AG08395 (cell line): ENCODE measurements around the gene AKAP13.

Experiments
- DNase-seq: peaks from one replicate; pipeline ENCODE4 v3.0.0; 2012; ENCODE audit warnings: mixed read lengths, low spot score

The AKAP13 gene

DNA sequence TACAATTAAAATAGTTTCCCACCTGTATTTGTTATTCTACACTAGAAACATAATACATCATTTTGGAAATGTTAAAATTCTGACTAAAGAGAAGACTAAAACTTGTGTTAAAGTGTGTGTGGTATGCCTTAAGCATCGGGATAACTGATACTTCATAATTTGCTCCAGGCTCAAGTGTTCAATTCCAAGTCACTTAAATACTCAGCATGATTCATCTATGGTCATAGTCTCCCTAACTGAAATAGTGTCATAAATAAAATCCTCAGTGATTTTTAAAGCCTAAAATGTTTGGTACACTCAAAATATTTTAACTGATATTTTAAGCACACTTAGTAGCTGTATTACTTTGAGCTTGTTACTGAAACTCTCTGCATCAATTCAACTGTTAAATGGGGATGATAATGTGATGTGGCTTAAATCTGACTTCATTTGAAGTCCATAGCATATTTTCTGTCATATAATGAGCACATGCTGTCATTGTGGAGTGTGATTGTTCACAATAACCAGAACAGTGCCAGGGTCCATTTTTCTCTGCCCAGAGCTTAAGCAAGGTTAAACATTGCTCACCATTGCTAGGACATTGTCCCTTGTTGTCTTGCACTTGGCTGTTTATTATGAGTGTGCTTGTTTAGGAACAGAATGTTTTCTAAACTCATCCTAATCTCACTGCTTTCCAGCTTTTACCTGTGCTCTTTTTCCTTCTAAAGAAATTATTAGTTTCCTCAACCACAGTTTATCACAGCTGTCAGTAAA is 292.1 kb downstream of the AKAP13 start:
- DNase-seq: peak; percentile 35

DNA sequence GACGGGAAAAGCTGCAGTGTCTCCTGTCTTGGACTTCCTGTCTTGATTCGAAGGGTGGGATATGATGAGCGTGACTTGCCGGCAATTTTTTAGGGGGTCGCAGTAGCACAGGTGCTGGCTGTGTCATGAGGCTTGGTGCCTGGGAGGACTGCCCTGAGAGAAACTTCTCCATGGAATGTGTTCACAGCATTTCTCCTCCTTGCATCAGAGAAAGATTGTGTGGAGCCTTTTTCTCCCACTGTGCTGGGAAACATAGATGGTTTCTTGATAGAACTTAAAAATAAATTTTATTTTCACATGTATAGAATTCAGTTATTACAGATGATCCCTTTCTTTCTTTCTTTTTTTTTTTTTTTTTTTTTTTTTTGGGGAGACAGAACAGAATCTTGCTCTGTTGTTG is 292.9 kb downstream of the AKAP13 start:
- peak; percentile 9 for DNase-seq

DNA sequence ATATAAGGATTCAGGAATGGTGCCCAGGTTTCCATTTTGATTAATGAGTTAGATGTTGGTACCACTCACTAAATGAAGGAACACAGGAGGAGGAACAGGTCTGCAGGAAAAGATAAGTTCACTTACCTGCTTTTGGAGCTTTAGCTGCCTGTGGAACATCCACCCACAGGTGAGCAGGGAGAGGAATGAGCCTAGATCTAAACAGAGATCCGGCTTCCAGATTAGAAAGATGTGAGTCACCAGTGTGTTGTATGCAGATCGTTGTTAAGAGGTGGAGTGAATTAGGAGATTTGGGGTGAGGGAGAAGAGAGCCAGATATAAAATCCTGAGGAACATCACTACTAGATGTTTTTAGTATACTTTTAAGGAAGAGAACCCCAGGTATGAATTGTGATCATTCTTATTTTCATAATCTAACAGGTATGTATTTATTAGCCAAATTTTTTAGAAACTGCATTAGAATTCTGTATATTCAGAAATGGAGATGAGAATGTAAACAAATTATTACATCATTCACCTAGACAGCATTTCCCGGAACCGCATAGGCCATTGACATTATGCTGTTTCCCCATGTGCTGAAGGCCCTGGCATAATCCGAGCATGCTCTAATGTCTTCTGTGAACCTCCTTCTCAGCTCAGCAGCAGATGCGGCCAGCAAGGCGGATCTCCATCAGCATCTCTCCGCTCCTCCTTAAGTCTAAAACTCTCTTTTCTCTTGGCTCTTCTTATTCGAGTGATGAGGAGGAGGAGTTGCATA is 296.1 kb downstream of the AKAP13 start:
- no peak for DNase-seq

DNA sequence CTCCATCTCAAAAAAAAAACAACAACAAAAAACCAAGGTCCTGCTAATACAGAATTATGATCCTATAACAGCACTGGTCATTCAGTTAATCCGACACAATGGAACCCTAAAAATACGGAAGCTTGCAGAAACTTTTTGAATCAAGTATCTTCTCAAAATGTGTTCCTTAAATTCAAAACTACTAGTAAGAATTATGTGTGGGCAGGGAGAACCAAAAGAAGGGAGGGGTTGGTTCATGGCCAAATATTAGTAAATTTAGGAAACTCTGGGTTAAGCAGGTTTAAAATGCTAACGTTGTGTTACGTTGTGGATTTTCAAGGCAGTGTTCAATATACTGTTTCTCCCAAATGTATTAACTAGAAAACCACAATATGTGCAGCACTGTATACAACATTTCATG is 298.8 kb downstream of the AKAP13 start:
- DNase-seq: no peak

DNA sequence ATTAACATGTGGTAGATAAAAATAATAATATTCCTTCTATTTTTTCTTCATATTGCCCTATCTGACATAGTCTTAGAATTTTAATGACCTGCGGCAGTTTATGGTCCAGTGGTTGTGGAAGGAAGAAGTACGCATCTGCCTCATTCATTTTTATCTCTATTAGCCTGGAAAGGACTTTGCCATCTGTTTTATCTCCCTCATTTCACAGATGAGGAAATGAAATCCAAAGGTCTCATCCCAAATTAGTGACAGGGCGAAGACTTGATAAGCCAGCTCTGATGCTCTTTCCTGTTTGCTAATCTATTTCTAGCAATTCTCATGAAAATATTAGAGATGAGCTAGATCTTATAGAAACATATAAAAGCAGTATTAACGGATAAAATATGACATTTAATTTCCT is 301.0 kb downstream of the AKAP13 start:
- no peak for DNase-seq

DNA sequence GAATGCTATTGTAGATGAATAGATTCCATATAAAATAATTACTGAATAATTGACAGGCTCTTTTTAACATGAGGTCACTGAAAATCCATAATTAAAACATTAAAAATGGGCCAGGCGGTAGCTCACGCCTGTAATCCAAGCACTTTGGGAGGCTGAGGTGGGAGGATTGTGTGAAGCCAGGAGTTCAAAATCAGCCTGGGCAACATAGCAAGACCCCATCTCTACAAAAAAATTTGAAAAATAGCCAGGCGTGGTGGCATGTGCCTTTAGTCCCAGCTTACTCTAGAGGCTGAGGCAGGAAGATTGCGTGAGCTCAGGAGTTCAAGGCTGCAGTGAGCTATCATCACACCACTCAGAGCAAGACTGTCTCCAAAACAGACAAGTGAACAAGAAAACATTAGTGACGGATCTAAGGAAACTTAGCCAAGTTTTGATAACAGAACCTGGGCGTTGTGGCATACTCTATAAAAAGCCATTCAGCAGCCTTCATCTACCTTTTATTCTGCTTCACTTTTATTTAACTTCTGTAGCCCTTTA is 303.8 kb downstream of the AKAP13 start:
- no peak for DNase-seq

DNA sequence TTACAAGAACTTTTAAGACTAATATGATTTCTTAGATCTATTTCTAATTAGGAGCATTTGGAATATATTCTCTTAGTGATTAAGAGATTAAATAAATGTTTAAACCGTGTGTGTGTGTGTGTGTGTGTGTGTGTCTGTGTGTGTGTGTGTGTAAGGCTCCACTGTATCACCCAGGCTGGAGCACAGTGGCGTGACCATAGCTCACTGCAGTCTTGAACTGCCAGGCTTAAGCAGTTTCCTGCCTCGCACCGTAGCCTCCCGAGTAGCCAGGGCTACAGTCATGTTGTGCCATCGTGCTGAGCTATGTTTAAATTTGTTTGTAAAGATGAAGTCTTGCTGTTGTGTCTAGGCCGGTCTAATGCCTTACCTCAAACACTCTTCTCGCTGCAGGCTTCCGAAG is 305.0 kb downstream of the AKAP13 start:
- no peak for DNase-seq

DNA sequence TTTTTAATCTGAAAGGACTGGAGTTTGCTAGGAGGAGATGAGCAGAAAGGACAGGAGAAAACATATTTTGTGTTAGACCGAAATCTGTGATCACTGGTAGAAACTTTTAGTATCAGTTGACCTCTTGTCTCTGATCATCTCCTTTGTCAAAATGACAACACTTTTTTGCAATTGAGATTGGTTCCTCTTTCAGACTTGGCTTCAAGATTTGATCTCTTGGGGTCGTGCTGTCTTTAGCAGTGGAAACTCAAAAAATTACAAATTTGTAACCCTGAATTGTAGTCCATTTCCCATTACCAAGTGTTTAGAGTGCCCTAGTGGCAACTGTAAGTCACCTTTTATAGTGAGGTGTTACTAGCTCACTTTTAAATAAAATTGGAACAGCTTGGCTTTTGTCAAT is 306.9 kb downstream of the AKAP13 start:
- DNase-seq: no peak

DNA sequence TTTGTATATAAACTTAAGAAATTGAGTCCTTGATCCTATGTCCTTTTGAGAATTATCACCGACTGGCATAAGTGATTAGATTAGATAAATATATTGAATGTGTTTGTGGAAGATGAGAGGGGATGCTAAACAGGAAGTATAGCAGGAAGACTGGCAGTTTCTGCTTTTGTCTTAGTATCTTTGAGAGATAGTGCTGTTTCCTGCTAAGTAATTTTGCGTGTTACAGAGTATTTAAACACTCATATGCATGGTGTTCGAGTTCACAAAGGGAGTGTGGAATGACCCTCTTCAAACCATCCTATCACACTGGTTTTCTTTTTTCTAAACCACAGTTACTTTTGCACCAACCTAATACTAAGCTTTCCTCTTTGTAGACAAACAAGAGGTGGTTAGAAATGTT is 308.3 kb downstream of the AKAP13 start:
- no peak for DNase-seq

DNA sequence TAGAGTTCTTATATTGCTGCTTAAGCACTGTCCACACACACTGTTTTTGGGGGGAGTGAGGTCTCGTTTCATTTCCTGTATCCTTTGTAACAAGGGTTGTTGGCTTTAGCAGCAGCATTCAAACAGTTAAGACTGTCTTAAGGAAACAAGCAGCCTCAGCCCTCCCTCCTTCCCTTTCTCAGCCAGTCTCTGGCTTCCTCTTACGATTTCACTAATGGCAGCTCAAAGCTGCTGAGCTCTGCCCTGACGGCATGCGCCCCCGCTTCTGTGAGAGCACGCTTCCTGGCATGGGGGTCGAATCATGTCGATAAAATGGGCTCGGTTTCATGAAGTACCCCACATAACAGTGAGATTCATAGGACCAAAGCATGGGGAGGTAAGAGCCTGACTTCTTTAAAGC is 309.3 kb downstream of the AKAP13 start:
- peak; percentile 50 for DNase-seq

DNA sequence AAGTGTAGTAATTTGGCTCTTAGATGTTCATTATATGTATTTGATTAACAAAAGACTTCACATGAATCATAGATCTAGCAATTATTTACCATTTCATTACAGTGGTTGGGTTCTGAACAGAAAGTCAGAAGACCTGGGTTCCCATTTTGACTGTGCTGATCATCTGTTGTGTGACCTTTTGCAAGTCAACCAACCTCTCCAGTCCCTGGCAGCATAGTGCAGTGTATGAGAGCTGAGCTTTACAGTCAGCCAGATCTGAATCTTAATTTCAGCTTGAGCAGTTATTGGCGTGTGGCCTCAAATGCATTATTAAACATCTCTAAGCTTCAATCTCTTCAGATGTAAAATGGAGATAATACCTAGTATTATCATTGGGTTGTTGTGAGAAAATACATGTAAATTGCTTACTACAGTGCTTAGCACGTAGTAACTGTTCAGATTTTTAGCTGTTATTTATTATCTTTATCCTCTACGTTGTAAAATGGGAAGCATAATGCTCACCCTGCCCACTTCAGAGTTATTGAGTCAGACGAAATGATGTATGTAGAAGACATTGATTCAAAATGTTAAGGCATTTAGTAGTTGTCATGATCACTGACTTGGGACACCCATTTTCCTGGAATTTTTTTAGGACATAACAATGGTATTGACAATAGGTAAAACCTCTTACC is 310.3 kb downstream of the AKAP13 start:
- DNase-seq: no peak

DNA sequence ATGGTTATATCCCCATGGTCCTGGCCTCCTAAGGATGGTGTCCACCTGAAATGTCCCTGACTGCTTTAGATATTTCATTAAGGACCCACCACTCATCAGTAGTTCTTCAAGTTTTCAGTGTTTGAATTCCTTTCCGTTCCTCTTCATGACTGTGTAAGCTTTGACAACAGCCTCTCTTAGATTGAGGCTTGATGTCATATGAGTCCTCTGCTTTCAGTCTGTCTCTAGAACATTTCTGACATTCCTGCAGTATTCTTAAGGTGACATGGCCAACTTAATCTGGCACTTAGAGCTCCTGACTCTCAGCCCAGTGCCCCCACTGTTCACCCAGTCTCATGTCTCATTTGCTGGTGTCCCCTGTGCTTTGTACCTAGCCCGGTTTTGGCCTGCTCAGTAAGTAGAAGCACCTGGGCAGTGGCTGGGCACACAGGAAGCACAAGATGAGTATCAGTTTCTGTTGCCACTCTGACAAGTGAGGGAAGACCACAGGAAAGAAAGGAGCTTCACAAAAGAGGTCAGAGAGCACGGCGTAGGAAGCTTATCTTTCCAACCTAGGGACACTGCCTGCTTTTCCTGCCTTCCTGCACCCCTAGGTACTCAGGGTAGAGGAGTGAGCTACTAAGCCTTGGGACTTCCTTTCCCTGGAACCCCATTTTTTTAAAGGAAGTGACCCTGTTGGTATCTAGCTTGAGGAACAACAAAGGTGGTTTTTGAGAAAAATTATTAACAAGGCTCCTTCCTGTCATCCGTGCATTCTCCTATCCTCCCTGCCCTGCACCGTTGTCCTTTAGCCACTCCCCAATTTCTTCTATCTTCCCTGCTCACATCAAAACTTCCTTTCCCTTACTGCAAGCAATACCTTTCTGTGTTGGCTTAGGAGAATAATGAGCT is 311.2 kb downstream of the AKAP13 start:
- DNase-seq: no peak

DNA sequence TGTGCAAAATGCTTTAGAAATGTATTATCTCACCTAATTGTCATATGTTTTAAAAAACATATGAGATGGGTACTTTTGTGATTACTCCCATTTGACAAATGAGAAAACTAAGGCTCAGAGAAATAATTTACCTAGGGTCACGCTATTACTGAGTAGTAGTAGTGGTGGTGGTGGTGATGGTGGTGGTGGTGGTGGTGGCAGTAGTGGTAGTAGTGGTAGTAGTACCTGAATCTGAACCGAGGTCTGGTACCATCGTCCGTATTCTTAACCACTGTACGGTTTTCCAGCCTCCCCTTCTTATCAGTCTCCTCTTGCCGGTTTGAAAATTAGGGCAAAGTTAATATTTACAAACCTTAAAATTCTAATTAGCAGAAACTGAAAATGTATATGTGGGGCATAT is 311.9 kb downstream of the AKAP13 start:
- no peak for DNase-seq

DNA sequence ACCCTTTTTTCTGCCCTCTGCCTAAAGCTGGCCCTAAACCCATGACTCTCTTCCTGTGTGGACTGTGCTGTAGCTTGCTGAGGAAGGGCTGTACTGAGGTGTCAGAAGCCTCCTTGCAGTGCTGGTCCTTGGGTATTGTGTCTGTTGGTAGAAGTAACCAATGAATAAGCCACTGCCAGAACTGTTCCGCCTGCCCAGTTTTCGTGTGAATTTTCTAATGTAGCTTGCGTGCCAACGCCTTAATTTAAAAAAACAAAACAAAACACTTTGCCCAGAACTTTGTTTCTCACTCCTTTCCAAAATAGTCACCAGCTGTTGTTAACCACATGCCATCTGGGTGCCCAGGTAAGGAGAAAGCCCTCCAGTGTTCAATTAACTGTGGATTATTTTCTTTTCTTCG is 312.5 kb downstream of the AKAP13 start:
- DNase-seq: no peak

DNA sequence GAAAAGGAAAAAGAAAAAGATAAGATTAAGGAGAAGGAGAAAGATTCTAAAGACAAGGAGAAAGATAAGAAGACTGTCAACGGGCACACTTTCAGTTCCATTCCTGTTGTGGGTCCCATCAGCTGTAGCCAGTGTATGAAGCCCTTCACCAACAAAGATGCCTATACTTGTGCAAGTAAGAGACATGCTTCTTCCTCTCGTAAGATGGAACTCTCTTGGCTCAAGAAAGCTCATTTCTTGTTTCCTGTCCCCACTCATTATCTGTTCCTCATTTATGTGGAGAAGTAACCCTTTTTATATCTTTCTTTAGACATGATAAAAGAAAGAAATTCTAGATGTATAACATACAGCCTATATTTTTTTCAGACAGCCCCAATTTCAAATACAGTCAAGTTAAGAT is 312.9 kb downstream of the AKAP13 start:
- no peak for DNase-seq

DNA sequence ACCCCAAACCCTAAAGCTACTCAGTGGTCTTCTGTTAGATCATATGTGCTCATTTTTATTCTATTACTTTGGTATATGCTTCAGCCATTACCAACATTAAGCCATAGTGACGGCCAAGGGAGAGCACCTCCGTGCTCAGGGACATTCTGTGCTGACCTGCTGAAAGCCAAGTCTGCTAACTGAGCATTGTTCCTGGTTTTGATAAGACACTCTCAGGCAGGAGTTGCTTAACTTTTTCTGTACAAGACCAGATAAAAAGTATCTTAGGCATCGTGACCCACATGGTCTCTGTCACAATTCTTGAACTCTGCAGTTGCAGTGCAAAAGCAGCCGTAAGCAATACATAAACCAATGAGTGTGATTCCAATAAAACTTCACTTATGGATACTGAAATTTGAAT is 313.7 kb downstream of the AKAP13 start:
- no peak for DNase-seq

DNA sequence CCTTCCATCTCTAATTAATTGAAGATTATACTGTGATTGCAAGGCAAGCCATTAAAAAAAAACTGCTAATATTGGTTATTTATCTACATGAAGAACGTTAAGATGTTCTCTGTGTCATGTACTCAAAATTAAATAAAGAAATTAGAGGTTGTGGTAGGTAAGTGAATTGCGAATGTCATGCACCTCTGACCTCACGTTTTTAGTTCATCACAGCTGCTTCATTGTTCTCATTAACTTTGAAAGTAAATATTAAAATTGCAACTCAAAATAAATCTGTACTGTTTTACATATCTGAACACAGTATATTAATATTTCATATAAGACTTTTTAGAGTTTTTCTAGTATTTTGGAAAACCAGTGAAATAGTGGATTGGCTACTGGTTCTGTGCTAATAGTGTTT is 320.4 kb downstream of the AKAP13 start:
- DNase-seq: no peak

DNA sequence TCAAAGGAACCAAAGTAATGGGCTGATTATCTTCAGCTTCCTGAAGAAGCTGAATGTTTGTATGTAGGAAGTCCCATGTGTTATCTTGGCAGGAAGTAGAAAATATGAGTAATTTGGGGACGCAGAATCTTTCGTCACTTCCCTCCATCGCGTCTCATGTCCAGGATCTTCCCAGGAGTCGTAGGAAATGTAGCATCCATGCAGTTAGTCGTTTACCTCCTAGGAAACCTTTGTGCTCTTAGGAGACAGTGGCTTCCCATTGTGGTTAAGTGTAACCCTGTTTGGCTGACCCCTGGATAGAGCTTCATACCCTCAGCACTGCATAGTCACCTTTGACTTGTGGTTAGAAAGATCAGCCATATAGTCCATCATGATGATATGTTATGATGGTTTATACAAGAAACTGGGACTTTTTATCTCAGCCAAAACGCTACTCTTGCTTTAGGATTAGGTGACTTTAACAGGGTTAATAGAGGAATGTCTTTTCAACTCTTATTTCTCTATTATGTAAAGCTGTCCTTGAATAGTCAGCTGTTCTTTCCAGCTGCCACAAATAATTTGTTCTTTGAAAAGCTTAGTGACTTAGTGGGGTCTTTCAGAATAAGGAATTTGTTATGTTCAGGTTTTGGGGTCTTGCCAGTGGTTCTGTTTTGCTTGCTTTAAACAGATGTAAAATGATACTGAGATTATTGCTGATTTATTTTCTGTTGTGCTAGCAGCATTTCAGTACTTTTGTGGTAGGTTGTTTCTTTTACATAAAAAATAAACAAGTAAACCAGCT is 322.1 kb downstream of the AKAP13 start:
- DNase-seq: peak; percentile 9

DNA sequence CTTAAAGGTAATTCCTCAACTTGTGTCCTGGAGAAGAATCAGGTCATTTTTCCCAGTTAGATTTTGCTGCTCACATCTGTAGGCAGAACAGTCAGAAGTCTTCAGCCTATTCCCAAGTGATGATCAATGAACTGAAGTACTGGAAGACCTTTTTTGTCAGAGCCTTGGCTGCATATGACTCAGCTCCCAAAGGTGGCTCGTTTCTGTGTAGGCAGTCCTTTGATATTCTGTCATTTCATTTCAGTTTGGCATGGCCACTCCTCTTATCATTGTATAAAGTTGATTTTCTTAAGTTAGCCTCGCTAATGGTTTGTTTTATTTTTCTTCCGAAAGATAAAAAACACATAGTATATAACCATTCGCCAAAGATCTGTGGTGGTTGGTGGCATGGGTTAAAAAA is 323.7 kb downstream of the AKAP13 start:
- DNase-seq: no peak

DNA sequence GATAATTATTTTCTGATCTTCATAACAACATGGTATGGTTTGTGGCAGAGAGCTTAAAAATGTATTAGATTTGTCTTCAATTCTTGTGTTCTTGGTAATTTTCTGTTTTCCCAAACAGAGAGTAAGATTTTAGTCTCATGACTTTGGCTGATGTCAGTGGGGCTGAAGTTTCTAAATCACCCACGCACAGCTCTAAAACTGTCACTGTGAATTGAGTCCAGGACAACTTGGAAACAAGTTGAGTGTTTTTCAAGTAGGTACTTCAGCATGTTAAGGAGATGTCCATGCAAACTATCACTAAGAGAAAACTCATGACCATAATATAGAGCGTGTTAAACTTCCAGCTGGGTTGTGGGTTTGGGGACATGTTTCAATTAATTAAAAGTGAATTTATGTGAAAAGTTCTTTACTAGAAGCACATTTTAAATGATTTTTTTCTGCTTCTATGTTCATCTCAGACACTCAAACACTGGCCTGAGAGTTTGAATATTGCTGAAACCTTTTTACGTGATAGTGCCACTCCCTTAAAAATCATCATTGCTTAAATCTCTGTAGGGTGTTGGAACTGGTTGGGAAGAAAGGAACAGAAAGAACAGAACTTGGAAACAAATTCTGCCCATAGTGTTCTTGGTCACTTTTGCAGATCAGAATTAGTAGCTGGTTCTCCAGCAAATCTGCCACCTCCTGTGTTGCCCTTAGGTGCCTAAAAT is 324.5 kb downstream of the AKAP13 start:
- peak; percentile 9 for DNase-seq
